DMS79 (cell line): Measurements from ENCODE around the gene GNA14.
"Not testable (repeated sequence)": the region's sequence is repeated elsewhere in the genome, so short reads cannot be mapped to it uniquely, and the experiment has no call there.

ENCODE experiments used
- DNase-seq: peaks from one replicate; lab custom pipeline; 2025; lab: John Stamatoyannopoulos, UW

Gene GNA14

GRCh38 chr9:77489405-77490163, 158.5 kb downstream of the GNA14 start:
- not testable (repeated sequence) for DNase-seq

GRCh38 chr9:77488439-77489126, 159.5 kb downstream of the GNA14 start:
- DNase-seq, result no peak

- DNase-seq, result no peak
Measured at GRCh38 chr9:77486968-77487367, 161.2 kb downstream of the GNA14 start.

GRCh38 chr9:77486463-77486862, 161.7 kb downstream of the GNA14 start:
- no peak for DNase-seq

GRCh38 chr9:77475641-77476473, 172.3 kb downstream of the GNA14 start:
- no peak for DNase-seq

GRCh38 chr9:77474936-77475335, 173.2 kb downstream of the GNA14 start:
- DNase-seq, result no peak

- no peak for DNase-seq
Measured at GRCh38 chr9:77472646-77473045, 175.5 kb downstream of the GNA14 start.

GRCh38 chr9:77471572-77471971, 176.6 kb downstream of the GNA14 start:
- DNase-seq, result no peak

GRCh38 chr9:77469515-77470231, 178.4 kb downstream of the GNA14 start:
- DNase-seq, result no peak

GRCh38 chr9:77464661-77465060, 183.5 kb downstream of the GNA14 start:
- no peak for DNase-seq

- no peak for DNase-seq
Measured at GRCh38 chr9:77463151-77463550, 185.0 kb downstream of the GNA14 start.

GRCh38 chr9:77462066-77462465, 186.1 kb downstream of the GNA14 start:
- no peak for DNase-seq

- DNase-seq, result no peak
Measured at GRCh38 chr9:77460938-77461337, 187.2 kb downstream of the GNA14 start.

GRCh38 chr9:77457916-77458592, 190.1 kb downstream of the GNA14 start:
- DNase-seq, result peak; percentile 58

GRCh38 chr9:77456829-77457437, 191.2 kb downstream of the GNA14 start:
- DNase-seq, result peak; percentile 31

- no peak for DNase-seq
Measured at GRCh38 chr9:77455312-77455927, 192.7 kb downstream of the GNA14 start.

- no peak for DNase-seq
Measured at GRCh38 chr9:77454663-77455062, 193.5 kb downstream of the GNA14 start.

- DNase-seq, result peak; percentile 5
Measured at GRCh38 chr9:77453825-77454647, 194.1 kb downstream of the GNA14 start.

- no peak for DNase-seq
Measured at GRCh38 chr9:77451507-77451906, 196.6 kb downstream of the GNA14 start.

GRCh38 chr9:77450085-77450475, 198.0 kb downstream of the GNA14 start:
- no peak for DNase-seq
